ENCODE data around the gene FBXO27. TPM values are rescaled to one million over a fixed set of nuclear protein-coding genes. Genes with fewer than 3 reads are reported as not detected.

Gene FBXO27
- total RNA-seq, 1 experiment from 2014 or later, result 0.45 TPM

DNA sequence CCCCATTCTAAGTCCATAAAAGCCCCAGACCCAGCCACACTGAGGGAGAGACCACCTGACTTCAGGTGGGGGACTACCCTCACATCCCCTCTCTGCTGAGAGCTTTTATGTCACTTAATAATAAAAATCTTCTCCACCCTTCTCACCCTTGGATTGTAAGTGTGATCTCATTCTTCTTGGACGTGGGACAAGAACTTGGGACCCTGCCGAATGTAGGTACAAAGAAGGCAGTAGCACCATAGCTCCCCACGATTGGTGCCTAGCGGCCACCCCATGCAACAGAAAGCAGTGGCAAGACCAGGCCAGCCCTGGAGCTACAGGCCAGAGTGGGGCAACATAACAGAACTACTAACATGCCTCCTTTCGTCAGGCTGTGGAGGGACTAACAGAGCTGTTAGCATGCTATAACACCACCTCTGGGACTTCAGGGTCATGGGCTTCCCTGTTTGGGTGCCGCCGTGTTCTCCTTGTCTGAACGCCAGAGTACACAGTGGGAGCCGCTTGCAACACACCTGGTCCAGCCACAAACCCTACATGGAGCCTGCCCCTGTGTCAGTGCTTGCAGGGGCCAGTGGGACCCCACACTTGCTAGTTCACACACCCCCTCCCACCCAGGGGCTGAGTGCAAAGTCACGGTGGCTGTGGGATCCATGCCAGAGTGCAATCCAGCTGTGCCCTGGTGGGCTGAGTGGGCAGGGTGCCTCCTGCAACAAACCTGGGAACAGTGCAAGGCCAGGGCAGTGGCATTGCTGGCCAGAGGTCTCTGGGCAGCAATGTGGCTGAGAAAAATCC lies 51.6 kb downstream of the FBXO27 start:
- no peak for DNase-seq (ENCODE audit: low spot score)
- H3K9me3 ChIP-seq (ENCODE audit: low read depth, low read length, poor library complexity, severe bottlenecking), result no peaks in the 10 kb centered on the region
- no TSS peak for BruUV-seq (replicated peaks)
- CTCF ChIA-PET, result no interaction called here
- POLR2A ChIA-PET (ENCODE audit: low non-redundant PET), result no interaction called here
- no peaks in the 10 kb centered on the region for H3K36me3 ChIP-seq (ENCODE audit: insufficient read depth, low read length, poor library complexity, severe bottlenecking)
- no peak overlapping the region for H3K27ac ChIP-seq (ENCODE audit: low read depth, low read length, poor library complexity, severe bottlenecking)
- H3K4me3 ChIP-seq (ENCODE audit: low read depth, low read length, poor library complexity, severe bottlenecking), result no peak overlapping the region
- H3K27me3 ChIP-seq (replicated peaks; ENCODE audit: insufficient read depth, low read depth, low read length, poor library complexity), result no peaks in the 10 kb centered on the region
- intact Hi-C loops (cut with micrococcal nuclease; ENCODE audit: unreplicated experiment), result no loop called here
- TF ChIP-seq, protein P1, sequence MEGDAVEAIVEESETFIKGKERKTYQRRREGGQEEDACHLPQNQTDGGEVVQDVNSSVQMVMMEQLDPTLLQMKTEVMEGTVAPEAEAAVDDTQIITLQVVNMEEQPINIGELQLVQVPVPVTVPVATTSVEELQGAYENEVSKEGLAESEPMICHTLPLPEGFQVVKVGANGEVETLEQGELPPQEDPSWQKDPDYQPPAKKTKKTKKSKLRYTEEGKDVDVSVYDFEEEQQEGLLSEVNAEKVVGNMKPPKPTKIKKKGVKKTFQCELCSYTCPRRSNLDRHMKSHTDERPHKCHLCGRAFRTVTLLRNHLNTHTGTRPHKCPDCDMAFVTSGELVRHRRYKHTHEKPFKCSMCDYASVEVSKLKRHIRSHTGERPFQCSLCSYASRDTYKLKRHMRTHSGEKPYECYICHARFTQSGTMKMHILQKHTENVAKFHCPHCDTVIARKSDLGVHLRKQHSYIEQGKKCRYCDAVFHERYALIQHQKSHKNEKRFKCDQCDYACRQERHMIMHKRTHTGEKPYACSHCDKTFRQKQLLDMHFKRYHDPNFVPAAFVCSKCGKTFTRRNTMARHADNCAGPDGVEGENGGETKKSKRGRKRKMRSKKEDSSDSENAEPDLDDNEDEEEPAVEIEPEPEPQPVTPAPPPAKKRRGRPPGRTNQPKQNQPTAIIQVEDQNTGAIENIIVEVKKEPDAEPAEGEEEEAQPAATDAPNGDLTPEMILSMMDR (conservative IDR thresholded peaks at IDR 0.05; ENCODE audit: low read depth, low read length), result no peak
- TF ChIP-seq EZH2 (IDR thresholded peaks at IDR 0.05; ENCODE audit: borderline replicate concordance, low read depth, low read length, poor library complexity, severe bottlenecking), result no peak
- H3K4me1 ChIP-seq (ENCODE audit: insufficient read depth, low read length, poor library complexity, severe bottlenecking), result peaks cover 8% of the 10 kb centered on the region

DNA sequence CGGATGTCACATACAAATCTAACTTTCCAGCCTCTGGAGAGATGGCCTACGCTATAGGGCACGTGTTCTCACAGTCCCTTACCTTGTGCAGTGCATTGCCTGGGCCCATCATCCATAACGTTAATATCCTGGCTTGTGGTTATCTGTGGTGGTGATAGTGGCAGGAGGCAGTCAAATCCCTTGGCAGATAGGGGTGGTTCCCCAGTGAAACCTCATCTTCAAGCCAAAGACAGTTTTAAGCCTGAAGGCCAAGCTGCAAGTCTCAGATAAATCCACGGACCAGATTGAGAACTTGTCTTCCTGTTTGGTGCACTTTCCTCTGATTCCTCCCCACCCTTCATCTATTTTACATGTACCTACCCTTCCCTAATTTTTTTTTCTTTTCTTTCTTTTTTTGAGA lies 52.5 kb downstream of the FBXO27 start:
- Histone ChIP-seq H3K9me3 (ENCODE audit: low read depth, low read length, poor library complexity, severe bottlenecking) (no peaks in the 10 kb centered on the region), H3K27ac (ENCODE audit: low read depth, low read length, poor library complexity, severe bottlenecking) (no peak overlapping the region), H3K4me1 (ENCODE audit: insufficient read depth, low read length, poor library complexity, severe bottlenecking) (peaks cover 8% of the 10 kb centered on the region), H3K36me3 (ENCODE audit: insufficient read depth, low read length, poor library complexity, severe bottlenecking) (no peaks in the 10 kb centered on the region), H3K27me3 (replicated peaks; ENCODE audit: insufficient read depth, low read depth, low read length, poor library complexity) (no peaks in the 10 kb centered on the region), H3K4me3 (ENCODE audit: low read depth, low read length, poor library complexity, severe bottlenecking) (no peak overlapping the region)
- no TSS peak for BruUV-seq (replicated peaks)
- ChIA-PET POLR2A (ENCODE audit: low non-redundant PET) (no interaction called here), CTCF (no interaction called here)
- intact Hi-C loops (cut with micrococcal nuclease; ENCODE audit: unreplicated experiment), result loop anchor here (10.0 kb wide), 1 partner anchor 135 kb away; no protein-coding TSS in a partner anchor
- TF ChIP-seq, protein P1 (conservative IDR thresholded peaks at IDR 0.05; ENCODE audit: low read depth, low read length), result no peak
- TF ChIP-seq EZH2 (IDR thresholded peaks at IDR 0.05; ENCODE audit: borderline replicate concordance, low read depth, low read length, poor library complexity, severe bottlenecking), result no peak
- DNase-seq (ENCODE audit: low spot score), result no peak

DNA sequence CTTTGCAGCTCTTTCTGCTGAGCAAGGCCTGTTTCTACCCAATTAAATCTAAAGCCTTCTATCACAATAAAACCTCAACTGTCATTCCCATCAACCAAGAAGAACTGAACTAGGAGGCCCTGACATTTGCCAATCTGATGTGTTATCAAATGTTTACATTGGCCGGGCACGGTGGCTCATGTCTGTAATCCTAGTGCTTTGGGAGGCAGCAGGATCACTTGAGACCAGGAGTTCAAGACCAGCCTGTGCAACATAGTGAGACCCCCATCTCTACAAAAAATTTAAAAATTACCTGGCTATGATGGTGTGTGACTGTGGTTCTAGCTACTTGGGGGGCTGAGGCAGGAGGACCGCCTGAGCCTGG lies 54.0 kb downstream of the FBXO27 start:
- Histone ChIP-seq H3K36me3 (ENCODE audit: insufficient read depth, low read length, poor library complexity, severe bottlenecking) (no peaks in the 10 kb centered on the region), H3K9me3 (ENCODE audit: low read depth, low read length, poor library complexity, severe bottlenecking) (no peaks in the 10 kb centered on the region), H3K4me3 (ENCODE audit: low read depth, low read length, poor library complexity, severe bottlenecking) (no peak overlapping the region), H3K27ac (ENCODE audit: low read depth, low read length, poor library complexity, severe bottlenecking) (no peak overlapping the region), H3K27me3 (replicated peaks; ENCODE audit: insufficient read depth, low read depth, low read length, poor library complexity) (no peaks in the 10 kb centered on the region), H3K4me1 (ENCODE audit: insufficient read depth, low read length, poor library complexity, severe bottlenecking) (peaks cover 14% of the 10 kb centered on the region)
- CTCF ChIA-PET, result no interaction called here
- TF ChIP-seq, protein P1 (conservative IDR thresholded peaks at IDR 0.05; ENCODE audit: low read depth, low read length), result no peak
- no peak for TF ChIP-seq EZH2 (IDR thresholded peaks at IDR 0.05; ENCODE audit: borderline replicate concordance, low read depth, low read length, poor library complexity, severe bottlenecking)
- intact Hi-C loops (cut with micrococcal nuclease; ENCODE audit: unreplicated experiment), result loop anchor here (10.0 kb wide), 1 partner anchor 136 kb away; no protein-coding TSS in a partner anchor
- DNase-seq (ENCODE audit: low spot score), result no peak
- BruUV-seq (replicated peaks), result no TSS peak
- POLR2A ChIA-PET (ENCODE audit: low non-redundant PET), result no interaction called here
